Nephron progenitor cell (in vitro differentiated cells): Measurements from ENCODE around the gene PLEKHF1.

Source experiments
- DNase-seq: peaks from one replicate; pipeline ENCODE4 v3.0.0; 2021
- H3K27ac Mint-ChIP-seq: 2 replicates; pipeline ENCODE4 v1.8.0; 2021; ENCODE audit warnings: mild to moderate bottlenecking, moderate library complexity, mixed read lengths
- H3K27me3 Mint-ChIP-seq: 2 replicates; pipeline ENCODE4 v1.8.0; 2021; ENCODE audit warnings: mild to moderate bottlenecking, low read depth, mixed read lengths; ENCODE audit not compliant: poor library complexity
- H3K36me3 Mint-ChIP-seq: 2 replicates; pipeline ENCODE4 v1.8.0; 2021; ENCODE audit warnings: low read depth, mixed read lengths
- H3K4me1 Mint-ChIP-seq: 2 replicates; pipeline ENCODE4 v1.8.0; 2021; ENCODE audit warnings: mixed read lengths
- H3K4me3 Mint-ChIP-seq: 2 replicates; pipeline ENCODE4 v1.8.0; 2021; ENCODE audit warnings: mild to moderate bottlenecking, moderate library complexity, mixed read lengths
- H3K9me3 Mint-ChIP-seq: 2 replicates; pipeline ENCODE4 v1.8.0; 2021; ENCODE audit warnings: mild to moderate bottlenecking, moderate library complexity, mixed read lengths
- TF ChIP-seq, protein P1 (sequence below): fragments of 200-600 bp; sonication (generic); IDR thresholded peaks from 2 replicates; pipeline ENCODE4 v1.5.0; 2021; ENCODE audit warnings: antibody characterized with exemption

The PLEKHF1 gene

DNA sequence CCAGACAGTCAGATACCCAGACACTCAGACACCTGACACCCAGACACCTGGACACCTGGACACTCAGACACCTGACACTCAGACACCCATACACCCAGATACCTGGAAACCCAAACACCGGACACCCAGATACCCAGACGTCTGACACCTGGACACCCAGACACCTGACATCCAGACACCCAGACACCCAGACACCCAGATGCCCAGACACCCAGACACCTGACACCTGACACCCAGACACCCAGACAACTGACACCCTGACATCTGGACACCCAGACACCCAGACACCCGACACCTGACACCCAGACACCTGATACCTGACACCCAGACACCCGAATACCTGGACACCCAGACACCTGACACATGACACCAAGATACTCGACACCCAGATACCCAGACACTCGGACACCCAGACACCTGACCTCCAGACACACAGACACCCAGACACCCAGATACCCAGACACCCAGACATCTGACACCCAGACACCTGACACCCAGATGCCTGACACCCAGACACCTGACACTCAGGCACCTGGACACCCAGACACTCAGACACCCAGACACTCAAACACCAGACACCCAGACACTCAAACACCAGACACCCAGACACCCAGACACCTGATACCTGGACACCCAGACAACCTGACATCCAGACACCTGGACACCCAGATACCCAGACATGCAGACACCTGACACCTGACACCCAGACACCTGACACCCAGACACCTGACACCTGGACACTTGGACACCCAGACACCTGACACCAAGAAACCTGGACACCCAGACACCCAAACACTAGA lies 30.7 kb downstream of the PLEKHF1 start:
- Mint-ChIP-seq H3K9me3 (no peaks in the 10 kb centered on the region), H3K27me3 (peaks cover 7% of the 10 kb centered on the region), H3K4me3 (no peak overlapping the region), H3K36me3 (no peaks in the 10 kb centered on the region), H3K4me1 (peaks cover 41% of the 10 kb centered on the region), H3K27ac (peak overlapping the region; percentile 59)
- TF ChIP-seq, protein P1, sequence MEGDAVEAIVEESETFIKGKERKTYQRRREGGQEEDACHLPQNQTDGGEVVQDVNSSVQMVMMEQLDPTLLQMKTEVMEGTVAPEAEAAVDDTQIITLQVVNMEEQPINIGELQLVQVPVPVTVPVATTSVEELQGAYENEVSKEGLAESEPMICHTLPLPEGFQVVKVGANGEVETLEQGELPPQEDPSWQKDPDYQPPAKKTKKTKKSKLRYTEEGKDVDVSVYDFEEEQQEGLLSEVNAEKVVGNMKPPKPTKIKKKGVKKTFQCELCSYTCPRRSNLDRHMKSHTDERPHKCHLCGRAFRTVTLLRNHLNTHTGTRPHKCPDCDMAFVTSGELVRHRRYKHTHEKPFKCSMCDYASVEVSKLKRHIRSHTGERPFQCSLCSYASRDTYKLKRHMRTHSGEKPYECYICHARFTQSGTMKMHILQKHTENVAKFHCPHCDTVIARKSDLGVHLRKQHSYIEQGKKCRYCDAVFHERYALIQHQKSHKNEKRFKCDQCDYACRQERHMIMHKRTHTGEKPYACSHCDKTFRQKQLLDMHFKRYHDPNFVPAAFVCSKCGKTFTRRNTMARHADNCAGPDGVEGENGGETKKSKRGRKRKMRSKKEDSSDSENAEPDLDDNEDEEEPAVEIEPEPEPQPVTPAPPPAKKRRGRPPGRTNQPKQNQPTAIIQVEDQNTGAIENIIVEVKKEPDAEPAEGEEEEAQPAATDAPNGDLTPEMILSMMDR = no peak
- DNase-seq = no peak

DNA sequence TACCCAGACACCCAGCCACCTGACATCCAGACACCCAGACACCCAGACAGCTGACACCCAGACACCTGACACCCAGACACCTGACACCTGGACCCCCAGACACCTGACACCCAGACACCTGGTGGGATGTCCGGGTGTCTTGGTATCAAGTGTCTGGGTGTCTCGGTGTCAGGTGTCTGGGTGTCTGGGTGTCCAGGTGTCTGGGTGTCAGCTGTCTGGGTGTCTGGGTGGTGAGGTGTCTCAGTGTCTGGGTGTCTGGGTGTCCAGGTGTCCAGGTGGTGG lies 31.2 kb downstream of the PLEKHF1 start:
- TF ChIP-seq, protein P1 = no peak
- no peak for DNase-seq
- H3K27ac Mint-ChIP-seq = no peak overlapping the region
- peaks cover 40% of the 10 kb centered on the region for H3K4me1 Mint-ChIP-seq
- peaks cover 2% of the 10 kb centered on the region for H3K27me3 Mint-ChIP-seq
- H3K9me3 Mint-ChIP-seq = no peaks in the 10 kb centered on the region
- no peak overlapping the region for H3K4me3 Mint-ChIP-seq
- no peaks in the 10 kb centered on the region for H3K36me3 Mint-ChIP-seq

DNA sequence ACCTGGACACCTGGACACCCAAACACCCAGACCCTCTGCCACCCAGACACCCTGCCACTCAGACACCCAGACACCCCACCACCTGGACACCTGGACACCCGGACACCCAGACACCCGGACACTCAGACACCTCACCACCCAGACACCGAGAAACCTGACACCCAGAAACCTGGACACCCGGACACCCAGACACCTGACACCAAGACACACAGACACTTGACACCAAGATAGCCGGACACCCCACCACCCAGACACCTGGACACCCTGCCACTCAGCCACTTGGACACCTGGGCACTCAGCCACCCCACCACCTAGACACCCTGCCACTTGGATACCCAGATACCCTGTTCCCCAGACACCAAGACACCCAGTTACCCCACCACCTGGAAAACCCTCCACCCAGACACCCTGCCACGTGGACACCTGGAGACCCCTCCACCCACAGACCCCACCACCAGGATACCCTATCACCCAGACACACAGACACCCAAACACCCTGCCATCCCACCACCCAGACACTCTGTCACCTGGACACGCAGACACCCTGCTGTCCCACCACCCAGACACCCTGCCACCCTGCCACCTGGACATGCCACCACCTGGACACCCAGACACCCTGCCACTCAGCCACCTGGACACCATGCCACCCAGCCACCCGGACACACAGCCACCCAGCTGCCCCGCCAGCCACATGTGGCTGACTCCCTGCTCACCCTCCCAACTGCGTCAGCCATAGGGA lies 32.4 kb downstream of the PLEKHF1 start:
- Mint-ChIP-seq H3K9me3 (no peaks in the 10 kb centered on the region), H3K27me3 (peaks cover 2% of the 10 kb centered on the region), H3K4me3 (no peak overlapping the region), H3K36me3 (peaks cover 4% of the 10 kb centered on the region), H3K27ac (peak overlapping the region; percentile 69), H3K4me1 (peaks cover 40% of the 10 kb centered on the region)
- TF ChIP-seq, protein P1 = no peak
- DNase-seq = no peak

DNA sequence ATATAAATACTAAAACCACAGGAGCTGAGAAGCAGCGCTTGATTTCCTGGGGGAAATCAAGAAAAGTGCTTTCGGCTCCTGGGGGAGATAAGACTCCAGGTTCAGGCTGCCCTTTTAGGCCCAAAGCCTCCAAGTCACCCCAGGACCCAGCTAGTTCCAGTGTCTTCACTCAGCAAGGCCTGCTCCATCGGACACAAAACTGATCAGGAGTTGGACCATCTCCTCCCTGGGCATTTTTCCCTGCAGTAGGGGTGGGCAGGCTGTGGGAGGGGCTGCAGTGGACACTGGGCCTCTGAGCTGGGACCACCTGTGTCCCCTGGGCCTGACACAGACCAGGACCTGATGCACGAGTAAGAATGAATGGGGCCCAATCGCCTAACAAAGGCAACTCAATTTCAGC lies 34.6 kb downstream of the PLEKHF1 start:
- peaks cover 2% of the 10 kb centered on the region for H3K27me3 Mint-ChIP-seq
- no peak for DNase-seq
- H3K36me3 Mint-ChIP-seq = peaks cover 8% of the 10 kb centered on the region
- no peaks in the 10 kb centered on the region for H3K9me3 Mint-ChIP-seq
- H3K4me3 Mint-ChIP-seq = no peak overlapping the region
- peaks cover 24% of the 10 kb centered on the region for H3K4me1 Mint-ChIP-seq
- H3K27ac Mint-ChIP-seq = no peak overlapping the region
- TF ChIP-seq, protein P1 = no peak

DNA sequence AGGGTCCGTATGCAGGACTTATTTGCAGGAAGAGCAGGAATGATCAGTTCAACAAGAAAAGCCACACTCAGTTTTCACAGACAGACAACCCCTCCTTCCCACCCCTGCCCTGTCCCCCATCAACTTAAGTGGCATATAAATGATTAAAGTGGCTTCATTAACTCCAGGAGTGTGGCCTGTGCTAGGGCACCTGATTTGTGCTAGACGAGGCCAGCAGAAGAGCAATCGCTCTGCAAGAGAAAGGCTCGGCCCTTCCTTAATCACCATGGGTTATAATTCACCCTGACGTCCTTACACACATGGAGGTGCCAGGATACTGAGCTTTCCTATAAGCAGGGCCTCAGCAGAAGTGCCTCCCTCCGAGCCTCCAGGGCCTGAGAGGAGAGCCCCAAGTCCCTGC lies 35.2 kb downstream of the PLEKHF1 start:
- H3K27ac Mint-ChIP-seq = peak overlapping the region; percentile 41
- H3K9me3 Mint-ChIP-seq = no peaks in the 10 kb centered on the region
- TF ChIP-seq, protein P1 = no peak
- peaks cover 2% of the 10 kb centered on the region for H3K27me3 Mint-ChIP-seq
- no peak for DNase-seq
- H3K4me1 Mint-ChIP-seq = peaks cover 18% of the 10 kb centered on the region
- H3K4me3 Mint-ChIP-seq = no peak overlapping the region
- peaks cover 12% of the 10 kb centered on the region for H3K36me3 Mint-ChIP-seq
